Ovary (tissue), 3 donors: ENCODE results near the gene TICAM2.

Experiments used
- EP300 ChIP-seq: sonication (generic); formaldehyde crosslinking; IDR thresholded peaks from one replicate; pipeline ENCODE4 v1.6.1; 2017; ENCODE audit warnings: antibody characterized with exemption
- POLR2A ChIP-seq: fragments of 450-650 bp; IDR thresholded peaks from one replicate; pipeline ENCODE4 v1.6.1; 2017; ENCODE audit warnings: antibody characterized with exemption, mild to moderate bottlenecking, moderate library complexity
- TF ChIP-seq, protein P1 (sequence below), 3 donors: fragments of 450-650 bp in 2 of 3; fragments of 200-600 bp in 1 of 3; IDR thresholded peaks; one replicate each; pipeline versions ENCODE4 v1.5.1 to v1.8.0; 2016 to 2022; ENCODE audit warnings: antibody characterized with exemption in 3 of 3, mild to moderate bottlenecking in 1 of 3
- donor health status: DM: no; HTN: no; CAD: no.

DNA sequence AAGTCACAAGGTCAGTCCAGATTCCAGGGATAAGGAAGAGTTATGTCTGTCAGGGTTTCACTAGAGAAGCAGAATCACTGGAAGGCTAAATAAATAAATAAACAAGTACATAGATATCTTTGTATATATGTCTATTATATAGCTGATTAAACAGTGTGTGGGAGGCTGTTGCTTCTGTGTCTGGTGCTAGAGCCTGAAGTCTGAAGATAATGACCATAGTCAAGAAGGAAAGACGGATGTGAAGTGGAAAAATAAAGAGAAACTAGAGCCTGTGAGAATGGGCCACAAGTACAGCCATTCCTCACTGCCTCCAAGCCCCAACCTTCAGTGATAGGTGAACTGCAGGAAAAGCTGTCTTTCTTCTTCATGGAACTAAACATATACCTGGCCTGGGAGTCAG lies 27.6 kb upstream of the TICAM2 start:
- TF ChIP-seq, protein P1, sequence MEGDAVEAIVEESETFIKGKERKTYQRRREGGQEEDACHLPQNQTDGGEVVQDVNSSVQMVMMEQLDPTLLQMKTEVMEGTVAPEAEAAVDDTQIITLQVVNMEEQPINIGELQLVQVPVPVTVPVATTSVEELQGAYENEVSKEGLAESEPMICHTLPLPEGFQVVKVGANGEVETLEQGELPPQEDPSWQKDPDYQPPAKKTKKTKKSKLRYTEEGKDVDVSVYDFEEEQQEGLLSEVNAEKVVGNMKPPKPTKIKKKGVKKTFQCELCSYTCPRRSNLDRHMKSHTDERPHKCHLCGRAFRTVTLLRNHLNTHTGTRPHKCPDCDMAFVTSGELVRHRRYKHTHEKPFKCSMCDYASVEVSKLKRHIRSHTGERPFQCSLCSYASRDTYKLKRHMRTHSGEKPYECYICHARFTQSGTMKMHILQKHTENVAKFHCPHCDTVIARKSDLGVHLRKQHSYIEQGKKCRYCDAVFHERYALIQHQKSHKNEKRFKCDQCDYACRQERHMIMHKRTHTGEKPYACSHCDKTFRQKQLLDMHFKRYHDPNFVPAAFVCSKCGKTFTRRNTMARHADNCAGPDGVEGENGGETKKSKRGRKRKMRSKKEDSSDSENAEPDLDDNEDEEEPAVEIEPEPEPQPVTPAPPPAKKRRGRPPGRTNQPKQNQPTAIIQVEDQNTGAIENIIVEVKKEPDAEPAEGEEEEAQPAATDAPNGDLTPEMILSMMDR (IDR thresholded peaks at IDR 0.05) = no peak
- TF ChIP-seq POLR2A (no peak), EP300 (no peak)
